ENCODE measurements around the gene BPIFB2.

DNA sequence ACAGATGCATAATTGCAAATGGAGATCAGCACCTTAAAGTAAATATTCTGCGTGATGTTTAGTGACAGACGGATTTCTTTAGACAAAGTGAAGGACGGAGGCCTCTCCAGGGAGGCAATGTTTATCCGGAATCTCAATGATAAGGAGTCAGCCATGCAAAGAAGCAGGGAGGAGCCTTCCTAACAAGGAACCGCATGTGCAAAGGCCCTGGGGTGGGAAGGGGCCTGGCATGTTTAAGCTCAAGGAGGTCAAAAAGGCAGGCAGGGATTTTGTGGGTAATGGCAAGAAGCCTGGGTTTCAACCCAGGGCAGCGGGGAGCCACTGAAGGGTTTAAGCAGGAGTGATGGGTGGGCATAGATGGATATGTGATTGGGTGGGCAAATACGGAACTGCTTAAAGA lies 46.9 kb downstream of the BPIFB2 start:
- TF ChIP-seq, protein P1, sequence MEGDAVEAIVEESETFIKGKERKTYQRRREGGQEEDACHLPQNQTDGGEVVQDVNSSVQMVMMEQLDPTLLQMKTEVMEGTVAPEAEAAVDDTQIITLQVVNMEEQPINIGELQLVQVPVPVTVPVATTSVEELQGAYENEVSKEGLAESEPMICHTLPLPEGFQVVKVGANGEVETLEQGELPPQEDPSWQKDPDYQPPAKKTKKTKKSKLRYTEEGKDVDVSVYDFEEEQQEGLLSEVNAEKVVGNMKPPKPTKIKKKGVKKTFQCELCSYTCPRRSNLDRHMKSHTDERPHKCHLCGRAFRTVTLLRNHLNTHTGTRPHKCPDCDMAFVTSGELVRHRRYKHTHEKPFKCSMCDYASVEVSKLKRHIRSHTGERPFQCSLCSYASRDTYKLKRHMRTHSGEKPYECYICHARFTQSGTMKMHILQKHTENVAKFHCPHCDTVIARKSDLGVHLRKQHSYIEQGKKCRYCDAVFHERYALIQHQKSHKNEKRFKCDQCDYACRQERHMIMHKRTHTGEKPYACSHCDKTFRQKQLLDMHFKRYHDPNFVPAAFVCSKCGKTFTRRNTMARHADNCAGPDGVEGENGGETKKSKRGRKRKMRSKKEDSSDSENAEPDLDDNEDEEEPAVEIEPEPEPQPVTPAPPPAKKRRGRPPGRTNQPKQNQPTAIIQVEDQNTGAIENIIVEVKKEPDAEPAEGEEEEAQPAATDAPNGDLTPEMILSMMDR (IDR thresholded peaks at IDR 0.05), result no peak
- TF ChIP-seq POLR2A (IDR thresholded peaks at IDR 0.05), result no peak
